Ishikawa (cell line): Measurements from ENCODE around the gene SMAD1.

ENCODE experiments used
- EP300 ChIP-seq: IDR thresholded peaks from 2 replicates; pipeline ENCODE4 v1.6.1; 2012; ENCODE audit warnings: borderline replicate concordance
- MAX ChIP-seq: IDR thresholded peaks from 2 replicates; pipeline ENCODE4 v1.6.1; 2012
- NFIC ChIP-seq: IDR thresholded peaks from 2 replicates; pipeline ENCODE4 v1.6.1; 2012
- TCF12 ChIP-seq: IDR thresholded peaks from 2 replicates; pipeline ENCODE4 v1.6.1; 2012; ENCODE audit warnings: low read depth

- TF ChIP-seq TCF12 (no peak), EP300 (no peak), NFIC (no peak), MAX (no peak)
Measured at GRCh38 chr4:145493166-145493565, 11.5 kb downstream of the SMAD1 start.
